AML-193 (cell line): ENCODE measurements around the gene MEGF9.
"Not testable (repeated sequence)": the region's sequence is repeated elsewhere in the genome, so short reads cannot be mapped to it uniquely, and the experiment has no call there.

Experiments used
- DNase-seq, 2 experiments: peaks; one replicate each; lab custom pipeline; 2025; lab: John Stamatoyannopoulos, UW

The MEGF9 gene

GRCh38 chr9:120655005-120655622 lies 59.2 kb downstream of the MEGF9 start:
- DNase-seq = no peak

DNA sequence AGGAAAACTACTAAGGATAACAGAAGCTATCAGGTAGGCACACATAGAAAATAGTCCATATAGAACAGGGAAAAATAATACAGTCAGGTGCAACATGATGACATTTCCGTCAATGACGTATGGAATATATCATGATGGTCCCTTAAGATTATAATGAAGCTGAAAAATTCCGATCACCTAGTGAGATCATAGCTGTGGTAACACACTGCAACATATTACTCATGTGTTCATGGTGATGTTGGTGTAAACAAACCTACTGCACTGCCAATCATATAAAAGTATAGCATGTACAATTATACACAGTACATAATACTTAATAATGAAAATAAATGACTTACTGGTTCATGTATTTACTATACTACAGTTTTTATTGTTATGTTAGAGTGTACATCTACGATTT lies 60.0 kb downstream of the MEGF9 start:
- no peak for DNase-seq

GRCh38 chr9:120653762-120654161 lies 60.5 kb downstream of the MEGF9 start:
- DNase-seq = no peak

DNA sequence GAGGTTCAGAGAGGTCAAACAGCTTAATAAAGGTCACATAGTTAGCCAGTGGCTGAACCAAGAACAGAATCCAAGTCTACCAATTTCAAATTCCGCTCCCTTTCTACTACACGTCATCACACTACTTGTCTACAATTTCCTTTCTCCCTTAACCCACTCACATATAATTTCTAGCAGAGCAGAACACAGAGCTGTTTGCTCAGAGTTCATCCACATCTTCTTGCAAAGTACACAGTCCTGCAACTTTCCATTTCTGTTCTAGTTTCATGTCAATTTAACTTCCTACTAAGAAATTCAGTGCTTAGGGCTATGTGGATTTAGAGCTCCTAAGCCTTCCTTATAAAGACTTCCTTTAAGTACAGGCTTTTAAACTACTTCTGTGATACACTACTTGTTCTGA lies 61.3 kb downstream of the MEGF9 start:
- no peak for DNase-seq

DNA sequence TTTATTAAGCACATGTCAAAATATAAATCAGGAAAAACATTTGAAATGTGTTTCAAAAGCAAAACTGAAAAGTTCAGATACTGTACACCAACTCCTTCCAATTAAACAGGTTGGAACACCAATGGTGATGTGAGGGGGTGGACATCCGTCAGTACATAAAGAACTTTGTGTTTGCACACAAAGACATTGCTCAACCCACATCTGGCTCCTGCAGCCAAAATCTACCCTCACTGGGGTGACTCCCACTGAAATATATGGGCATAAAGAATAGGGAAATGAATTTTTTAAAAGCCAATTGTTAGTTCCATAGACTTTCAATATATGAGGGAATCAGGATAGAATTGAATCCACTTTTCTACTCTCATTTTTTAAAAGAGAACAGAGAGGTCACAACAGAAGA lies 63.9 kb downstream of the MEGF9 start:
- peak in 1 of 2 experiments; percentile 31 for DNase-seq

- no peak for DNase-seq
Observed at GRCh38 chr9:120648581-120649197, 65.6 kb downstream of the MEGF9 start.

DNA sequence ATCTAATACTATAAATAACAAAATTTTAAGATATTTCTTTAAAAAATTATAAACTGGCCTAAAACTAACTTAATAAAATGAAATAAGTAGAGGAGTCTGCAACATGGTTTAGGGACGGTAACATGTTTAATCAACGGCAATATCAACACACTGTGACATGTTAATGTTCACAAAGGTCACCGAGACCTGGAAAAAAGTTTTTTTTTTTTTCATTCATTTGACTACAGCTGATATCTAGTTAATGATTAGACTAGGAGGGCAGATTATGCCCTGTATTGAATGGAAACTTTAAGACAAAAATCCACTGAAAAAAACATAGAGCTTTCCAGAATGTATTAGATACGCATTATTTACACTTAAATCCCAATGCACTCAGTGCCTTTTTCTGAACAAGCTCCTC lies 67.3 kb downstream of the MEGF9 start:
- DNase-seq = no peak

GRCh38 chr9:120645760-120646159 lies 68.5 kb downstream of the MEGF9 start:
- DNase-seq = no peak

DNA sequence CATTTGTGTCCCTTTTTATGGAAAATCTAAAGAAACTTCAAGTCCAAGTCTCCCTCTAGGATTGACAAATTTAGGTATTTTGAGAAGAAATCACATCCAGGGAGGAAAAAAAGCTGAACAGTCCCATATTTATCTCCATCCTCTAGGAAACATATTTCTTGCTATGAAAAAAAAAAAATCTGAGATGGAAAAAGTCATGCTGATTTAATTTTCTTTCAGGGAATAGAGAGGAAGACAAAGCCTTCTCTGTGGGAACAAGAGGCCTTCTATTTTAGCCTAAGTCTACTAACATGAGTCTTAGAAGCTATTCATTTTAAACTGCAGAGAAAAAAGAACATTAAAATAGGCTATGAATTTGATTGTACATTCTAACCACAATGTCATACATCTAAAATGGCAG lies 71.2 kb downstream of the MEGF9 start:
- no peak for DNase-seq

- DNase-seq = no peak
Observed at GRCh38 chr9:120642129-120642770, 72.0 kb downstream of the MEGF9 start.

DNA sequence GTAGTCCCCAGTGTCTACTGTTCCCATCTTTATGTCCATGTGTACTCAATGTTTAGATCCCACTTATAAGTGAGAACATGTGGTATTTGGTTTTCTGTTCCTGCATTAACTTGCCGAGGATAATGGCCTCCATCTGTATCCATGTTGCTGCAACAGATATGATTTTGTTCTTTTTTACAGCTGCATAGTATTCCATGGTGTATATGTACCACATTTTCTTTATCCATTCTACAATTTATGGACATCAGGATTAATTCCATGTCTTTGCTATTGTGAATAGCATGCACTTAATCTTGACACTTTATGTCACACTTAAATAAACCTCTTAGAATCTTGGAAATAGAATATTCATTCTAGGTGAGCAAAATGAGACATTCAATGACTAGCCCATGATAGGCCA lies 73.4 kb downstream of the MEGF9 start:
- DNase-seq = not testable (repeated sequence)

DNA sequence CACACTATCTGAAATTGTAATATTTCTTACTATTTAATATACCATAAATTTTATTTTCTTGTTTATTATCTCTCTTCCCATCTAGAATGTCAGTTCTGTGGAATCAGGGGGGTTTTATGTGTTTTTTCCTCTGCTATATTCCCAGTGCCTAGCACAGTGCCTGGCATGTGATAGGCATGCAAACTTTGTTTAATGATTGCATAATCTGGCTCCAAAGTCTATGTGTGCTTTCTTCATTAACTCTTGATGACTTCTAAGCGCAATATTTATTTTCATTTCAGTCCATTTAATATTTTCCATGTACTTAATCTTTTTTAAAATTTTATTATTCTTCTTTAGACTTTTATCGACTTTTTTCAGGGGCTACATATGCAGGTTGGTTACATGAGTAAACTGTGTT lies 73.9 kb downstream of the MEGF9 start:
- no peak for DNase-seq

GRCh38 chr9:120637919-120638318 lies 76.4 kb downstream of the MEGF9 start:
- no peak for DNase-seq

DNA sequence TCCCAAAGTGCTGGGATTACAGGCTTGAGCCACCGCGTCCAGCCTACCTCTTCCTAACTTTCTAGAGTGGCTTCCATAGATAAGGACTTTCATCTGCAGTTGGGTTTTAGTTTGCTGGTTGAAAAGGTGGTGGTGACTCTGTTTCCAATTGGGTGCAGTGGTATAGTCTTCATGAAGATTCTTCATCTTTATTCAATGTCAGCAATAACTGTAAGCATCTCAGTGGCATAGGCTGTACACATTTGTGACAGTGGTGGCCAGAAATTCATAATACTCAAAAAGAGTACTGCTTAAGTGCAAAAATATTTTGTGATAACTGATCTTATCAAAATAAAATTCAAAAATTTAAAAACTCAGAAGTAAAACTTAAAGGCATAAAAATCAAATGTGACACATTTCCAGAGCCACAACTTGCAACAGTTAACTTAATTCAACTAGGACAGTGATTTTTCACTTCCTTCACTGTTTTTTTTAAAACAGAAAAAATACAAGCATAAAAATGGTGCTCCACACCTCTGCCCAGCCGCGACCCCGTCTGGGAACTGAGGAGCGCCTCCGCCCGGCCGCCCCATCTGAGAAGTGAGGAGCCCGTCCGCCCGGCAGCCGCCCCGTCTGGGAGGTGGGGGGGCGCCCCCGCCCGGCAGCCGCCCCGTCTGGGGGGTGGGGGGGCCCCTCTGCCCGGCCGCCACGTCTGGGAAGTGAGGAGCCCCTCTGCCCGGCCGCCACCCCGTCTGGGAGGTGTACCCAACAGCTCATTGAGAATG lies 77.9 kb downstream of the MEGF9 start:
- DNase-seq = no peak

DNA sequence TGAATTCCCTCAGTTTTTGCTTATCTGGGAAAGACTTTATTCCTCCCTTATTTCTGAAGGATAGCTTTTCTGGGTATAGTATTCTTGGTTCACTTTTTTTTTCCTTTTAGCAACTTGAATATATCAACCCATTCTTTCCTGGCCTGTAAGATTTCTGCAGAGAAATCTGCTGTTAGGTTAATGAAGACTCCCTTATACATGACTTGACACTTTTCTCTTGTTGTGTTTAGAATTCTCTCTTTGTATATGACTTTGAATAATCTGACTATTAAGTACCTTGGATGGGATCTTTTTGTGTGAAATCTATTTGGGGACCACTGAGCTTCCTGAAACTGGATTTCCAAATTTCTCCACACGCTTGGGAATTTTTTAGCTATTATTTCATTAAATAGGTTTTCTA lies 79.3 kb downstream of the MEGF9 start:
- no peak for DNase-seq

GRCh38 chr9:120630333-120630732 lies 83.9 kb downstream of the MEGF9 start:
- DNase-seq = no peak

DNA sequence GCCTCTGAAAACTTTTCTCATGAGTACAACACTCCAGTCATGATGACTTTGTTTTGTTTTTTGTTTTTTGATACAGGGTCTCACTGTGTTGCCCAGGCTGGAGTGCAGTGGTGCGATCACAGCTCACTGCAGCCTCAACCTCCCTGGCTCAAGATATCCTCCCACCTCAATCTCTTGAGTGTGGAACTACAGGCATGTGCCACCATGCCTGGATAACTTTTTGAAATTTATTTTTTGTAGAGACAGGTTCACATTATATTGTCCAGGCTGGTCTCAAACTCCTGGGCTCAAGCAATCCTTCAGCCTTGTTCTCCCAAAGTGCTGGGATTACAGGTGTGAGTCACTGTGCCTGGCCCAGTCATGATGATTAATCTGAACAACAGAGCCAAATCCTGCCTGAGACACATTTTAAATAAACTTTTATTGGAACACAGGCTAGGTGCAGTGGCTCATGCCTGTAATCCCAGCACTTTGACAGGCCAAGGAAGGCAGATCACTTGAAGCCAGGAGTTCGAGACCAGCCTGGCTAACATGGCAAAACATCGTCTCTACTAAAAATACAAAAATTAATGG lies 85.3 kb downstream of the MEGF9 start:
- not testable (repeated sequence) for DNase-seq

DNA sequence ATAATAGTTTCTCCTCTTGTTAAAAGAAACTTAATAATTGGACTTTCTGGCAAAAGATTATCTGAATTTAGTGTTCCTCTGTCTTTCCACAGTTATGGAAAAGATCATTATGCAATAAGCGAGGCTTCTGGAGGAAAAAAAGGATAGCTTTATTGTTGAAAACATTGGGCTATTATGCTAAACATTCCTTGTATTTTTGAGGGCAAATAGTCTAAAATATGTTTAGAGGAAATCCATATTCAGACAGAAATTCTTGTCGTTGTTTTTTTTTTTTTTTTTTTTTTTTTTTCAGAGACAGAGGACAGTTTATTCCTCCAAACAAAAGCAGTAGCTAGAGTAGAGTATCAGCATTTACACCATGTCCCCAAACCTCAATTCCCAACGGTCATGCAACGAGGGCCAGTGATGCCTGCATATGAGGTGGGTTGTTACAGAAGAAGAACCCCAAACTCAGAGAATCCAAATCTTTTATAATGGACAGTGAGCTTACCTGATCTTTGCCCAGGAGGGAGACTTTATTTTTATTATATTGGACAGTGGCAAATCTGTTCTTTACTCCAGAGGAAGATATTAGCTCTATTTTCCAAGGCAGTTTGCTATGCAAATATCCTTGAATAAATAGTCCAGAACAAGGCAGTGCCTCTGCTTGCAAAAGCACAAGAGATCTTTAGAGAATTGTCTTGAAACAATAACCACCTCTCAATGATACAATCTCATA lies 85.9 kb downstream of the MEGF9 start:
- no peak for DNase-seq

DNA sequence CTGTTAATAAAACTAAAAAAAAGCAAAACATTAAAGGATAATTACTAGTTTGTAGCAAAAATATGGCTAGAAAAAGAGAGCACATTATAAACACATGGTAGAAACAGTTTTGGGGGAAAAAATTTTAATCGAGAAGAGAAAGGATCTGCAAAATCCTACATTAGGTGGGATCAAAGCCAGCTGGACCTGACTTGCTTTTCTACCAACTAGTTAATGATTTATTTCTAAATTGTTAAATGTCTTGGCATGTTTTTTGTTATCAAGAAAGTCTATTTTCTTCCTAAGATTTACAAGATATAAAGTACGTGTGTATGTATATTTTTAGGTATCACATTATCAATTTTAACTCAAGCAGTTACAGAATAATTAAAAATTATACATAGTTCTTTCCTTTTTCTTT lies 87.2 kb downstream of the MEGF9 start:
- DNase-seq = no peak

- no peak for DNase-seq
Observed at GRCh38 chr9:120626512-120626911, 87.8 kb downstream of the MEGF9 start.

DNA sequence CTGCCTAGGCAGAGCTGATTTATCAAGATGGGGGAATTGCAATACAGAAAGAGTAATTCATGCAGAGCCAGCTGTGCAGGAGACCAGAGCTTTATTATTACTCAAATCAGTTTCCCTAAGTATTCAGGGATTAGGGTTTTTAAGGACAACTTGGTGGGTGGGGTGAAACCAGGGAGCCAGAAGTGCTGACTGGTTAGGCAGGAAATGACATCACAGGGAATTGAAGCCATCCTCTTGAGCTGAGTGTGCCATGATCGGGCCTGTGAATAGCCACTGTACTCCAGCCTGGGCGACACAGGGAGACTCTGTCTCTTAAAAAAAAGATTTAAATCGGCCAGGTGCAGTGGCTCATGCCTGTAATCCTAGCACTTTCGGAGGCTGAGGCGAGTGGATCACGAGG lies 89.0 kb downstream of the MEGF9 start:
- no peak for DNase-seq

- no peak for DNase-seq
Observed at GRCh38 chr9:120622790-120623189, 91.5 kb downstream of the MEGF9 start.
